ENCODE results near the gene SUSD4. TPM values are rescaled to one million over a fixed set of nuclear protein-coding genes. Genes with fewer than 3 reads are reported as not detected.

SUSD4 gene
- total and polyA plus RNA-seq, 10 of the 15 experiments (the other 5 are each of a cell fraction or from before 2014, with no cell fraction given): 0.13 to 1.1 (median 0.26) TPM; not detected in 3

GRCh38 chr1:223186800-223187199 lies 177.2 kb downstream of the SUSD4 start:
- CTCF ChIA-PET: interaction anchor here (0.8 to 2.5 kb wide), 6 partner anchors 42 to 57 kb away, joined by 3 to 12 read pairs (median 4); partner anchors contain the start of gene TLR5
- no peak for FAIRE-seq
- in situ Hi-C loops (cut with MboI): no loop called here
- intact Hi-C loops (cut with micrococcal nuclease; ENCODE audit: unreplicated experiment): no loop called here
- H3K79me2 ChIP-seq (ENCODE audit: control insufficient read depth, insufficient read depth, low read length): no peaks in the 10 kb centered on the region
- no peaks in the 10 kb centered on the region; the same call in 1 of the 2 replicates for H3K4me1 ChIP-seq (ENCODE audit: control insufficient read depth, insufficient read depth, low read length)
- SMC1A ChIA-PET (ENCODE audit: uncharacterized antibody, unreplicated experiment): interaction anchor here (0.9 to 2.7 kb wide), 5 partner anchors 9 to 53 kb away, joined by 4 to 11 read pairs (median 7); no protein-coding TSS in a partner anchor
- H3K4me2 ChIP-seq (ENCODE audit: control insufficient read depth, insufficient read depth): no peak overlapping the region
- H3K9ac ChIP-seq (ENCODE audit: control insufficient read depth, insufficient read depth, low read length): no peak overlapping the region
- no peaks in the 10 kb centered on the region for H4K20me1 ChIP-seq (ENCODE audit: control insufficient read depth, insufficient read depth)
- POLR2A ChIA-PET: interaction anchor here (1.0 to 1.2 kb wide), 3 partner anchors 9 to 24 kb away, joined by 3 to 8 read pairs (median 4); no protein-coding TSS in a partner anchor
- RAD21 ChIA-PET (ENCODE audit: unreplicated experiment): interaction anchor here (0.6 to 1.5 kb wide), 3 partner anchors 44 to 57 kb away, joined by 3 read pairs; partner anchors contain the start of gene TLR5
- BruUV-seq (replicated peaks): no TSS peak
- no peaks in the 10 kb centered on the region for H3K27me3 ChIP-seq (replicated peaks in 1 of 2; ENCODE audit: control insufficient read depth in 2 of 2, insufficient read depth in 2 of 2, low read length in 1 of 2)
- no peak for DNase-seq (ENCODE audit: low read depth, low spot score)
- no peaks in the 10 kb centered on the region for H3K36me3 ChIP-seq (ENCODE audit: control insufficient read depth in 2 of 2, insufficient read depth in 2 of 2, low read length in 1 of 2)
- no peak for ATAC-seq
- no peak overlapping the region for H3K4me3 ChIP-seq
- H3K27ac ChIP-seq (ENCODE audit: control insufficient read depth, insufficient read depth): no peak overlapping the region
- WGBS (ENCODE audit: insufficient coverage, insufficient replicate concordance, low lambda C conversion rate, missing lambda C conversion rate): 7% methylated on average over 3 of the region's 3 CpGs
- no peak for TF ChIP-seq TAF1 (IDR thresholded peaks at IDR 0.05; ENCODE audit: borderline replicate concordance, low read depth, low read length)
- no peaks in the 10 kb centered on the region for H3K9me3 ChIP-seq (replicated peaks; ENCODE audit: control insufficient read depth, insufficient read depth, low read length)
- H2AFZ ChIP-seq (ENCODE audit: control insufficient read depth, low read depth, low read length): no peak overlapping the region

- DNase-seq (ENCODE audit: low read depth, low spot score): no peak
- in situ Hi-C loops (cut with MboI) (no loop called here), intact Hi-C loops (cut with micrococcal nuclease; ENCODE audit: unreplicated experiment) (no loop called here)
- Histone ChIP-seq H3K27me3 (replicated peaks in 1 of 2; ENCODE audit: control insufficient read depth in 2 of 2, insufficient read depth in 2 of 2, low read length in 1 of 2) (peaks cover 0 to 3% of the 10 kb centered on the region in 2 experiments; a peak in 2 of 4 replicates), H3K9me3 (replicated peaks; ENCODE audit: control insufficient read depth, insufficient read depth, low read length) (no peaks in the 10 kb centered on the region), H3K9ac (ENCODE audit: control insufficient read depth, insufficient read depth, low read length) (no peak overlapping the region), H3K4me2 (ENCODE audit: control insufficient read depth, insufficient read depth) (no peak overlapping the region), H4K20me1 (ENCODE audit: control insufficient read depth, insufficient read depth) (no peaks in the 10 kb centered on the region), H2AFZ (ENCODE audit: control insufficient read depth, low read depth, low read length) (no peak overlapping the region), H3K4me1 (ENCODE audit: control insufficient read depth, insufficient read depth, low read length) (no peaks in the 10 kb centered on the region), H3K79me2 (ENCODE audit: control insufficient read depth, insufficient read depth, low read length) (no peaks in the 10 kb centered on the region), H3K36me3 (ENCODE audit: control insufficient read depth in 2 of 2, insufficient read depth in 2 of 2, low read length in 1 of 2) (no peaks in the 10 kb centered on the region), H3K4me3 (no peak overlapping the region), H3K27ac (ENCODE audit: control insufficient read depth, insufficient read depth) (no peak overlapping the region)
- FAIRE-seq: no peak
- 54% methylated on average over 9 of the region's 9 CpGs for WGBS (ENCODE audit: insufficient coverage, insufficient replicate concordance, low lambda C conversion rate, missing lambda C conversion rate)
- TF ChIP-seq ZNF24 (IDR thresholded peaks at IDR 0.05) (no peak), ZBTB4 (CRISPR knock-in tag; IDR thresholded peaks at IDR 0.05) (no peak), DPF2 (IDR thresholded peaks at IDR 0.05) (no peak), ZNF384 (IDR thresholded peaks at IDR 0.05; ENCODE audit: borderline replicate concordance, low read depth, low read length) (no peak), SPI1 (IDR thresholded peaks at IDR 0.05; ENCODE audit: borderline replicate concordance, insufficient read depth, low read depth, low read length) (no peak), CBX3 (IDR thresholded peaks at IDR 0.05; ENCODE audit: borderline replicate concordance, low read depth) (no peak), ZNF217 (IDR thresholded peaks at IDR 0.05) (no peak), MEF2B (IDR thresholded peaks at IDR 0.05; ENCODE audit: partially characterized antibody, poor library complexity, severe bottlenecking) (no peak), FOXK2 (IDR thresholded peaks at IDR 0.05) (no peak), SREBF1 (IDR thresholded peaks at IDR 0.05; ENCODE audit: low read length) (no peak), ZSCAN29 (IDR thresholded peaks at IDR 0.05) (no peak), WRNIP1 (IDR thresholded peaks at IDR 0.05; ENCODE audit: borderline replicate concordance, low read depth, low read length) (no peak)
- ChIA-PET RAD21 (ENCODE audit: unreplicated experiment) (interaction anchor here (3.4 kb wide), 2 partner anchors 50 to 61 kb away, joined by 21 to 31 read pairs; no protein-coding TSS in a partner anchor), CTCF (interaction anchor here (0.6 to 1.5 kb wide), 4 partner anchors 53 to 512 kb away, joined by 3 to 4 read pairs (median 4); no protein-coding TSS in a partner anchor), POLR2A (interaction anchor here (0.7 kb wide), 1 partner anchor 50 kb away, joined by 3 read pairs; no protein-coding TSS in a partner anchor), SMC1A (ENCODE audit: uncharacterized antibody, unreplicated experiment) (interaction anchor here (0.7 to 3.3 kb wide), 5 partner anchors 9 to 51 kb away, joined by 3 to 12 read pairs (median 4); no protein-coding TSS in a partner anchor)
- BruUV-seq (replicated peaks): no TSS peak
- ATAC-seq: no peak
These were observed 180.6 kb downstream of the SUSD4 start for GRCh38 chr1:223183268-223183862.

All from GM12878 (cell line).